OCI-LY1 (cell line): Measurements from ENCODE around the gene ANKRD11.

Experiments
- EZH2 ChIP-seq: fragments of 200-600 bp; sonication (generic), shearing (Covaris generic); IDR thresholded peaks from 2 replicates; pipeline ENCODE4 v1.8.0; 2017; ENCODE audit warnings: borderline replicate concordance, mixed run types, mild to moderate bottlenecking, antibody characterized with exemption, low read length, moderate library complexity, mixed read lengths
- TF ChIP-seq, protein P1 (sequence below): fragments of 200-600 bp; sonication (generic), shearing (Covaris generic); IDR thresholded peaks from 2 replicates; pipeline ENCODE4 v1.5.1; 2017; ENCODE audit warnings: mild to moderate bottlenecking, antibody characterized with exemption, low read length, moderate library complexity, mixed read lengths

- TF ChIP-seq, protein P1, sequence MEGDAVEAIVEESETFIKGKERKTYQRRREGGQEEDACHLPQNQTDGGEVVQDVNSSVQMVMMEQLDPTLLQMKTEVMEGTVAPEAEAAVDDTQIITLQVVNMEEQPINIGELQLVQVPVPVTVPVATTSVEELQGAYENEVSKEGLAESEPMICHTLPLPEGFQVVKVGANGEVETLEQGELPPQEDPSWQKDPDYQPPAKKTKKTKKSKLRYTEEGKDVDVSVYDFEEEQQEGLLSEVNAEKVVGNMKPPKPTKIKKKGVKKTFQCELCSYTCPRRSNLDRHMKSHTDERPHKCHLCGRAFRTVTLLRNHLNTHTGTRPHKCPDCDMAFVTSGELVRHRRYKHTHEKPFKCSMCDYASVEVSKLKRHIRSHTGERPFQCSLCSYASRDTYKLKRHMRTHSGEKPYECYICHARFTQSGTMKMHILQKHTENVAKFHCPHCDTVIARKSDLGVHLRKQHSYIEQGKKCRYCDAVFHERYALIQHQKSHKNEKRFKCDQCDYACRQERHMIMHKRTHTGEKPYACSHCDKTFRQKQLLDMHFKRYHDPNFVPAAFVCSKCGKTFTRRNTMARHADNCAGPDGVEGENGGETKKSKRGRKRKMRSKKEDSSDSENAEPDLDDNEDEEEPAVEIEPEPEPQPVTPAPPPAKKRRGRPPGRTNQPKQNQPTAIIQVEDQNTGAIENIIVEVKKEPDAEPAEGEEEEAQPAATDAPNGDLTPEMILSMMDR = no peak
- TF ChIP-seq EZH2 = no peak
Measured at GRCh38 chr16:89410794-89411309, 79.5 kb downstream of the ANKRD11 start.
